Measurements from ENCODE around the gene PTMS. TPM values are rescaled to one million over a fixed set of nuclear protein-coding genes. Genes with fewer than 3 reads are reported as not detected.

Gene PTMS
- total and polyA plus RNA-seq, 2 of the 13 experiments (the other 11 are each of a cell fraction or from before 2014, with no cell fraction given) = 40.5 to 82.4 TPM

DNA sequence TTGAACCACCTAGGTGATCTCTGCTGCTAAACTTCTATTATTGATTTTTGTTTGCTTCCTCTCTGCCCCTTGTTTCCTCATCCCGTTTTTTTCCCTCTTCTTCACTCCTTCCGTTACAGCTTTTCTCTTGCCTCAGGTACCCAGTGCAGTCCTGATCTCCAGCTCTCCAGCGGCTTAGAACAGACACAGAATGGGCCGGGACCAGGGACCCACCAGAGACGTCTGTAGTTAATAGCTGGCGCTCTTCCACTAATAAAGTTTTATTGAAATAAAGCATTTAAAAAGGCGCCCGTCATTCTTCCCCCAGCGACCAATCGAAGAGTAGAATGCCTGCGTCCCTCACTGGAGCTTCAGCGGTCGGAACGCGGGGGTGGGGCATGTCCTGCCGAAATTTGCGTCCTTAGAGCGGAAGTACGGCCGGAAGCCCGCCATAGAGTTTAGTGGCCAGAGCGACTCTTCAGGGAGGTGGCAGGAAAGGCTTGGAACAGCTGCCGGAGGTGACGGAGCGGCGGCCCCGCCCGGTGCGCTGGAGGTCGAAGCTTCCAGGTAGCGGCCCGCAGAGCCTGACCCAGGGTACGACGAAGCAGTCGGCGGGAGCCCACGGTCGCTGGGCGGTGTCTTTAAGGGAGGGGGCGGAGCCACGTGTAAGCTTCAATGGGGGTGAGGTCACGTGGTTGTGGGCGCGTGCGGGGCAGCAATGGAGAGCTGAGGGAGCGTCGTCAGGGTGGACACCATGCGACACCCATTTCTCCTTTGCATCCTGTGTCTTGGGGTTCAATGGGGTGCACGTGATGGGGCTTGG is 42.4 kb upstream of the PTMS start, which contains the start of gene COPS7A (continued):
- TF ChIP-seq ZNF34 (CRISPR knock-in tag; IDR thresholded peaks at IDR 0.05; ENCODE audit: borderline replicate concordance) (no peak), SALL2 (CRISPR knock-in tag; IDR thresholded peaks at IDR 0.05) (peak; percentile 95), ZFP36L1 (CRISPR knock-in tag; IDR thresholded peaks at IDR 0.05) (0 out of 2 replicates have a peak, but pooled peaks have one; percentile 15), MED13 (CRISPR knock-in tag; IDR thresholded peaks at IDR 0.05) (peak; percentile 28; the same call in 1 of the 2 replicates), MEIS2 (CRISPR knock-in tag; IDR thresholded peaks at IDR 0.05) (peak; percentile 48; the same call in 1 of the 2 replicates), ZNF205 (CRISPR knock-in tag; IDR thresholded peaks at IDR 0.05) (peak; percentile 89), ZNF788 (CRISPR knock-in tag; IDR thresholded peaks at IDR 0.05; ENCODE audit: borderline replicate concordance) (peak; percentile 97; the same call in 1 of the 2 replicates), CEBPG (CRISPR knock-in tag; IDR thresholded peaks at IDR 0.05) (peak; percentile 33), DMAP1 (CRISPR knock-in tag; IDR thresholded peaks at IDR 0.05) (peak; percentile 91), ISX (CRISPR knock-in tag; conservative IDR thresholded peaks at IDR 0.05) (no peak; the same call in 1 of the 2 replicates), SATB2 (CRISPR knock-in tag; IDR thresholded peaks at IDR 0.05) (peak; percentile 69; the same call in 1 of the 2 replicates), RBAK (CRISPR knock-in tag; IDR thresholded peaks at IDR 0.05) (no peak), NFYB (CRISPR knock-in tag; IDR thresholded peaks at IDR 0.05) (peak; percentile 80), SMARCE1 (IDR thresholded peaks at IDR 0.05; ENCODE audit: borderline replicate concordance) (no peak), TARDBP (CRISPR knock-in tag; IDR thresholded peaks at IDR 0.05) (peak; percentile 86; the same call in 1 of the 2 replicates), ZNF558 (CRISPR knock-in tag; IDR thresholded peaks at IDR 0.05; ENCODE audit: borderline replicate concordance) (peak; percentile 75; the same call in 1 of the 2 replicates)
- TF ChIP-seq, protein P1, sequence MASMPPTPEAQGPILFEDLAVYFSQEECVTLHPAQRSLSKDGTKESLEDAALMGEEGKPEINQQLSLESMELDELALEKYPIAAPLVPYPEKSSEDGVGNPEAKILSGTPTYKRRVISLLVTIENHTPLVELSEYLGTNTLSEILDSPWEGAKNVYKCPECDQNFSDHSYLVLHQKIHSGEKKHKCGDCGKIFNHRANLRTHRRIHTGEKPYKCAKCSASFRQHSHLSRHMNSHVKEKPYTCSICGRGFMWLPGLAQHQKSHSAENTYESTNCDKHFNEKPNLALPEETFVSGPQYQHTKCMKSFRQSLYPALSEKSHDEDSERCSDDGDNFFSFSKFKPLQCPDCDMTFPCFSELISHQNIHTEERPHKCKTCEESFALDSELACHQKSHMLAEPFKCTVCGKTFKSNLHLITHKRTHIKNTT (CRISPR knock-in tag; IDR thresholded peaks at IDR 0.05) = no peak
- TF ChIP-seq, protein P2, sequence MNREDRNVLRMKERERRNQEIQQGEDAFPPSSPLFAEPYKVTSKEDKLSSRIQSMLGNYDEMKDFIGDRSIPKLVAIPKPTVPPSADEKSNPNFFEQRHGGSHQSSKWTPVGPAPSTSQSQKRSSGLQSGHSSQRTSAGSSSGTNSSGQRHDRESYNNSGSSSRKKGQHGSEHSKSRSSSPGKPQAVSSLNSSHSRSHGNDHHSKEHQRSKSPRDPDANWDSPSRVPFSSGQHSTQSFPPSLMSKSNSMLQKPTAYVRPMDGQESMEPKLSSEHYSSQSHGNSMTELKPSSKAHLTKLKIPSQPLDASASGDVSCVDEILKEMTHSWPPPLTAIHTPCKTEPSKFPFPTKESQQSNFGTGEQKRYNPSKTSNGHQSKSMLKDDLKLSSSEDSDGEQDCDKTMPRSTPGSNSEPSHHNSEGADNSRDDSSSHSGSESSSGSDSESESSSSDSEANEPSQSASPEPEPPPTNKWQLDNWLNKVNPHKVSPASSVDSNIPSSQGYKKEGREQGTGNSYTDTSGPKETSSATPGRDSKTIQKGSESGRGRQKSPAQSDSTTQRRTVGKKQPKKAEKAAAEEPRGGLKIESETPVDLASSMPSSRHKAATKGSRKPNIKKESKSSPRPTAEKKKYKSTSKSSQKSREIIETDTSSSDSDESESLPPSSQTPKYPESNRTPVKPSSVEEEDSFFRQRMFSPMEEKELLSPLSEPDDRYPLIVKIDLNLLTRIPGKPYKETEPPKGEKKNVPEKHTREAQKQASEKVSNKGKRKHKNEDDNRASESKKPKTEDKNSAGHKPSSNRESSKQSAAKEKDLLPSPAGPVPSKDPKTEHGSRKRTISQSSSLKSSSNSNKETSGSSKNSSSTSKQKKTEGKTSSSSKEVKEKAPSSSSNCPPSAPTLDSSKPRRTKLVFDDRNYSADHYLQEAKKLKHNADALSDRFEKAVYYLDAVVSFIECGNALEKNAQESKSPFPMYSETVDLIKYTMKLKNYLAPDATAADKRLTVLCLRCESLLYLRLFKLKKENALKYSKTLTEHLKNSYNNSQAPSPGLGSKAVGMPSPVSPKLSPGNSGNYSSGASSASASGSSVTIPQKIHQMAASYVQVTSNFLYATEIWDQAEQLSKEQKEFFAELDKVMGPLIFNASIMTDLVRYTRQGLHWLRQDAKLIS (CRISPR knock-in tag; IDR thresholded peaks at IDR 0.05) = no peak
- TF ChIP-seq, protein P3, sequence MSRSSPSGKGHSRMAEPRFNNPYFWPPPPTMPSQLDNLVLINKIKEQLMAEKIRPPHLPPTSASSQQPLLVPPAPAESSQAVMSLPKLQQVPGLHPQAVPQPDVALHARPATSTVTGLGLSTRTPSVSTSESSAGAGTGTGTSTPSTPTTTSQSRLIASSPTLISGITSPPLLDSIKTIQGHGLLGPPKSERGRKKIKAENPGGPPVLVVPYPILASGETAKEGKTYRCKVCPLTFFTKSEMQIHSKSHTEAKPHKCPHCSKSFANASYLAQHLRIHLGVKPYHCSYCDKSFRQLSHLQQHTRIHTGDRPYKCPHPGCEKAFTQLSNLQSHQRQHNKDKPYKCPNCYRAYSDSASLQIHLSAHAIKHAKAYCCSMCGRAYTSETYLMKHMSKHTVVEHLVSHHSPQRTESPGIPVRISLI (CRISPR knock-in tag; IDR thresholded peaks at IDR 0.05; ENCODE audit: borderline replicate concordance) = no peak
- TF ChIP-seq, protein P4, sequence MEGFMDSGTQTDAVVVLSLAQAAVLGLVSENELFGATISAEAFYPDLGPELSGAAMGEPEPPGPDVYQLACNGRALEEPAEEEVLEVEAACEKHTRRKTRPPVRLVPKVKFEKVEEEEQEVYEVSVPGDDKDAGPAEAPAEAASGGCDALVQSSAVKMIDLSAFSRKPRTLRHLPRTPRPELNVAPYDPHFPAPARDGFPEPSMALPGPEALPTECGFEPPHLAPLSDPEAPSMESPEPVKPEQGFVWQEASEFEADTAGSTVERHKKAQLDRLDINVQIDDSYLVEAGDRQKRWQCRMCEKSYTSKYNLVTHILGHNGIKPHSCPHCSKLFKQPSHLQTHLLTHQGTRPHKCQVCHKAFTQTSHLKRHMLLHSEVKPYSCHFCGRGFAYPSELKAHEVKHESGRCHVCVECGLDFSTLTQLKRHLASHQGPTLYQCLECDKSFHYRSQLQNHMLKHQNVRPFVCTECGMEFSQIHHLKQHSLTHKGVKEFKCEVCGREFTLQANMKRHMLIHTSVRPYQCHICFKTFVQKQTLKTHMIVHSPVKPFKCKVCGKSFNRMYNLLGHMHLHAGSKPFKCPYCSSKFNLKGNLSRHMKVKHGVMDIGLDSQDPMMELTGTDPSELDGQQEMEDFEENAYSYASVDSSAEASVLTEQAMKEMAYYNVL (CRISPR knock-in tag; IDR thresholded peaks at IDR 0.05; ENCODE audit: borderline replicate concordance) = peak; percentile 82
- TF ChIP-seq, protein P5, sequence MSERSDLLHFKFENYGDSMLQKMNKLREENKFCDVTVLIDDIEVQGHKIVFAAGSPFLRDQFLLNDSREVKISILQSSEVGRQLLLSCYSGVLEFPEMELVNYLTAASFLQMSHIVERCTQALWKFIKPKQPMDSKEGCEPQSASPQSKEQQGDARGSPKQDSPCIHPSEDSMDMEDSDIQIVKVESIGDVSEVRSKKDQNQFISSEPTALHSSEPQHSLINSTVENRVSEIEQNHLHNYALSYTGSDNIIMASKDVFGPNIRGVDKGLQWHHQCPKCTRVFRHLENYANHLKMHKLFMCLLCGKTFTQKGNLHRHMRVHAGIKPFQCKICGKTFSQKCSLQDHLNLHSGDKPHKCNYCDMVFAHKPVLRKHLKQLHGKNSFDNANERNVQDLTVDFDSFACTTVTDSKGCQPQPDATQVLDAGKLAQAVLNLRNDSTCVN (CRISPR knock-in tag; IDR thresholded peaks at IDR 0.05; ENCODE audit: borderline replicate concordance) = peak; percentile 77; the same call in 1 of the 2 replicates

Data from HepG2 (cell line).